CD4-positive, alpha-beta T cell treated with Interleukin-6 at 100 ng/mL for 8 hours (primary cell): ENCODE results near the gene DNAJC5.

Source experiments
- DNase-seq: peaks from one replicate; pipeline ENCODE4 v3.0.0-alpha.2; 2020; ENCODE audit warnings: mixed read lengths, low spot score

The DNAJC5 gene

DNA sequence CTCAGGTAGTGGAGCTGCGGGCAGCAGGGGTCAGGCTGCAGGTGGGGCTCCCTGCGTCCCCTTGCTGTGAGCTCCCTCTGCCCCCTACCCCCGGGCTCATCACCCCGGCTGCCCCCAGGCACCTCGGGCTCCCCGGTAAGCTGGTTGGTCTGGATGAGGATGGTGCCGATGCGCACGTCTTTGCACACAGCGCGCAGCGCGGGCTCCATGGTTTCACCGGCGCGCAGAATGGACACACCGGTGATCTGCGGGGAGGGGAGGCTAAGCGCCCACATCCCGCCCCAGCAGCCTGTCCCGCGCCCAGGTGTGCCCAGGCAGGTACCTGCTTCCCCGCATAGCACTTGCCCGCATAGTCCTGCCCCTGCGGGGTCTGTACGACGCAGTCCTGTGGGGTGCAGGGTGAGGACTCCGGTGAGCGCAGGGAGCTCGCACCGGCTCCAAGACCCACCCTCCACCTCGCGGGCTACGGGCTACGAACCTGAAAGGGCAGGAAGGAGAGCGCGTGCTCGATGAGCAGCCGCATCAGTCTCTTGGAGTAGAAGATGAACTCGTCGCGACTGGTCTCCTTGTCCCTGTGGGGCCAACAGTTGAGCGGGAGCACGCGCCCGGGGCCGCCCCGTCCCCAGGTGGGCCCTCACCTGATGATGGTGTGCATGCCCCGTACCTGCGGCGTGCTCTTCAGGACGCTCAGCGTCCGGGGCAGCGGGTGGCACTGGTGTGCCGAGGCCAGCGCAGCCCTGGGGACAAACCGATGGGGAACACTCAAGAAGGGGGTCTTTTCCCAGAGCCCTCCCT is 45.7 kb downstream of the DNAJC5 start:
- no peak for DNase-seq

DNA sequence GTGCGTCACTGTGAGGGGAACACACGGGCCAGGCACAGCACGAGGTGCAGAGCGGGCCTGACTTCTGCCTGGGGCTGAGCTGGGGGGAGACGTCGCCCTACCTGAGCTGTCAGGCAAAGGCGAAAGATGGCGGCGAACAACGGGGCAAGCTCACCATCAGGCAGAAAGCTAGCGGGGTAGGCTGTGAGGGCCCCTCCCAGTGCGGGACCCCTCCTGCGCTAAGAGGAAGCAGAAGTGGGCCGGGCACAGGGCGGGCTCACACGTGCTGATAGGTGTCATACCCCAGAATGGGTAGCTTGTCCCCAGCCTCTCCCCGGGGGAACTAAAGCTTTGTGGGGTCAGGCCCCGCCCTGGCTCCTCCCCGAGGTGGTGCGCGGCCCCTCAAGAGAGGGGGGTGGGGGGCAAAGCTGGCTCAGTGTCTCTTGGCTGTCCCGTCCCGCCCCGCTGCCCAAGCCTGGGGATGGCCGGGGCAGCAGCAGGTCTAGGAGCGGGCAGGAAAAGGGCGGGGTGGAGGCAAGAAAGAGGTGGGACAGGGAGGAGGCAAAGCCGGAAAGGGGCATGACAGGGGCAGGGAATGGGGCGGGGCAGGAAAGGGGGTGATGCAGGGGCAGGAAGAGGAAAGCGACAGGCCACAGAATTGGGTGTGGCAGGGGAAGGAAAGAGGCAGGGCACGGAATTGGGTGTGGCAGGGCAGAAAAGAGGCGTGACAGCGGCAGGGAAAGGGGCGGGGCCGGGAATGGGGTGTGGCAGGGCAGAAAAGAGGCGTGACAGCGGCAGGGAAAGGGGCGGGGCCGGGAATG is 46.6 kb downstream of the DNAJC5 start:
- peak; percentile 93 for DNase-seq

DNA sequence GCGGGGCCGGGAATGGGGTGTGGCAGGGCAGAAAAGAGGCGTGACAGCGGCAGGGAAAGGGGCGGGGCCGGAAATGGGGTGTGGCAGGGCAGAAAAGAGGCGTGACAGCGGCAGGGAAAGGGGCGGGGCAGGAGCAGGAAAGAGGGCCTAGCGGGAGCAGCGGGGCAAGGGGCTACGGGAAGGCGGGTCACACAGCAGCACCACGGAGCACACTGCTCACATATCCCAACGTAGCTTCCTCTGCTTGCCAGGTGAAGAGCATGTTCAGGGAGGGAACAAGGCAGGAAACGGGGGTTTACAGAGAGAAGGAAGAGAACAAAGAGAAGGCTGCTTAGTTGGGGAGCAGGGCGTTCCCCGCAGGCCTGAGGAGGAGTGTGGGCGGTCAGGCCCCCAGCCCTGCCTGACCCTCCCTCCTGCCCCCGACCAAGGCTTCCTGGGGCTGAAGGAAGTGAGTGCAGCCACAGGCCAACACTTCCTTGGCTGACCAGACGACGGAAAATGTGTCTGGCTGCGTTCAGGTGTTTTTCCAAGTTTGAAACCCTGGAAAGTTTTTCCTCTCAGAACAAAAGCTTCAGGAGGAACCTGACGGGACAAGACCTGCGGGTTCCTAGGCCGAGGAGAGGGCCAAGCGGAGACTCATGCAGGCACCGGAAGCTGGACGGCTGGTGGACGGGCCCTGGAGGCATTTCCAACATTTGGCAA is 47.5 kb downstream of the DNAJC5 start:
- DNase-seq, result peak; percentile 55

DNA sequence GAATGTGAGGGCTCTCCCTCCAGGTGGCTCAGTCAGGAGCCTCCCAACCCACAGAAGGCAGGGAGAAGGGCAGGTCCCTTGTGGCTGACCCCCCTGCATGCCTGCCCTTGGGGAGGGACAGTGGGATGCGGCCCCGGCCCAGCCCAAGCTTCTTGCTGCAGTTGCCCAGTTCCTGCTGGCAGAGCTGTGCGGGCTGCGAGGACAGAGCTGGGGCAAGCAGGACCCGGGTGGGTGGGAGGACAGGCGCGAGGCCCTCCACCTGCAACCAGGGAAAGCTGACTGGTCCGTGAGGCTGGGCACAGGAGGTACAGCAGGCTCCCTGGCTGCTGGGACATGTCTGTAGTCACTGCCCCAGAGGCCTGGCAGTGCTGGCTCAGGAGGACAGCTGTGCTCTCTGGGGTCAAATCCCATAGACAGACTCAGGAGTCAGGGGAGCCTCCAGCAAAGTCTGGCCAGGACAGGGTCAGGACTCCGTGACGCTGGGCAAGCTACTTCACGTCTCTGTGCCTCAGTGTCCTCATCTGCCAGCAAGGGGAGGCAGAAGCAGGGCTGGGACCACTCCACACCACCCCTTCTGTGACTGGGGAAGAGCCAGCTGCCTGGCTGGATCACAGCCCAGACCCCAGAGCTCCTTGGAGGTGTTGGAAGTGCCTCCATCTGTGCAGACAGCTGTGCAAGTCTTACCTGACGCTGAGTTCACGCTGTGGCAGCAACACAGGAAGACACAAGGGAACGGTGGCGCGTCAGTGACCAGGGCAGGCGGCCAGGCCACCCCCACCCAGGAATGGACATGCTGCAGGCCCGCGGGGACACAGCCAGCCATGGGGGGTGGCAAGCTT is 48.3 kb downstream of the DNAJC5 start:
- no peak for DNase-seq

DNA sequence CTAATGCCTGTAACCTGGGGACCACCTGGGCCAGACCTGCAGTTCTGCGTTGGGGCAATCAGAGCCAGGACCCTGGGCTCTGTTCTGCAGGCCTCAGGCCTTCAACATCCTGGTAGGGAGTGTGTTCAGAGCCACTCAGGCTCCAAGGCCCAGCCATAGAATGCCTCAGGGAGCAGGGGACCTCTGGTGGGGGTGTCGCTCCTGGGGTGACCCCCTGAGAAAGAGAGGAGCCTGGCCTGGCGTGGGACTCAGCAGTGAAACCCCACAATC is 48.8 kb downstream of the DNAJC5 start:
- no peak for DNase-seq

DNA sequence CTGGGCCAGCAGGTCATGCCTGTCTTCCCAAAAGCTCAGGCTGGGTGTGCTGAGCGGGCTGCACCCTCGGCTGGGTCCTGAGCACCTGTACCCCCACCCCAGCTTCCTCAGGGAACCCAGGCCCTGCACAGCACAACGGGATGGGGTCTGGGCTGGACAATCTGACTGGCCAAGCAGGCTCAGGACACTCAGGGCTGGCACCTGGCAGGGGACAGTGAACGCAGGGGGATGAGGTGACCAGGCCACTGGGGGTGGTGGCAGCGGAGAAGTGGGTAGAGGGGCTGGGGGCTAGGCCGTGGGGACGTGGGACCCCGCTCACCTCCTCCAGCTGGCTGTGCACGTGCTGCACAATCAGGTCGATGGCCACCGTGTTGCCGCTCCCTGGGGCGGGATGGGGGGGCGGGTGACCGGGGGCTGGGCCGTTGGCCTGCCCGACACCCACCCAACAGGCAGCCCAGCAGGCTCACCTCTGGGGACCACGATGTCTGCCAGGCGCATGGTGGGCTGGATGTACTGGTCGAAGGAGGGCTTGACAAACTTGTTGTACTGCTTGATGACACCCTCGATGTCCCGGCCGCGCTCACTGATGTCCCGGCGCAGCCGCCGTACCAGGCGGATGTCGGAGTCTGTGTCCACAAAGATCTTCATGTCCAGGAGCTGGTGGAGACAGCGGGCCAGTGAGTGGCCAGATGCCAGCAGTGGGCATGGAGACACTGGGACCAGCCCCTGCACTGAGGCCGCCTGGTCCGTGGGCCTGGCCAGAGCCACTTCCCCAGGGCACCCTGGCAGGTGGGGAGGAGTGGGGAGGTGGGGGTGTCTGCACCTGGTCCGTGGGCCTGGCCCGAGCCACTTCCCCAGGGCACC is 49.4 kb downstream of the DNAJC5 start:
- no peak for DNase-seq

DNA sequence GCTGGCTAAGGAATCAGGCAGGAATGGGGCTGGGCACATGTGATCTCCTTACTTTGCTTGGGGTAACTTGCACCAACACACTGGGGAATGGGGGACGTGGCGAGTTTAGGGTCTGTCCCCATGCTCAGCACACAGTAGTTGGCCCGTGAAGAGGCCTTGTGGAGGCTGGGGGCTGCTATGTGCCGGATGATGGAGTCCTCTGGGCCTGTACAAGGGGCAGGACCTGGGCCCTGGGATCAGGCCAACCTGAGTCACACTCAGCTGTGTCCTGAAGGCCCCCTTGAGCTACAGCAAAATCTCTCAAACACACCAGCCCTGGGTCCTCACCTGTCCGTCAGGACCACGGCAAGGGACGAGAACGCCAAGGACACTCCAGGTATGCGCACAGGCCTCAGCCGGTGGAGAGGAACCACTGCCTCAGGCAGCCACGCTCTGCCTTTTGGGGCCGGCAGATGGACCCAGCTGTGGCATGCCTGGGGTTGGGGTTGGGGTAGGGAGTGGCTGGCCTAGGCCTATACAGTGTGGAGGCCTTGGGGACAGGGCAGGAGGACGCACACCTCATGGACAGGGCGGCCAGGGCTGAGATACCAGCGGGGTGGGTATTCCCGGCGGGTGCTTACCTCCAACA is 50.2 kb downstream of the DNAJC5 start:
- DNase-seq, result no peak

DNA sequence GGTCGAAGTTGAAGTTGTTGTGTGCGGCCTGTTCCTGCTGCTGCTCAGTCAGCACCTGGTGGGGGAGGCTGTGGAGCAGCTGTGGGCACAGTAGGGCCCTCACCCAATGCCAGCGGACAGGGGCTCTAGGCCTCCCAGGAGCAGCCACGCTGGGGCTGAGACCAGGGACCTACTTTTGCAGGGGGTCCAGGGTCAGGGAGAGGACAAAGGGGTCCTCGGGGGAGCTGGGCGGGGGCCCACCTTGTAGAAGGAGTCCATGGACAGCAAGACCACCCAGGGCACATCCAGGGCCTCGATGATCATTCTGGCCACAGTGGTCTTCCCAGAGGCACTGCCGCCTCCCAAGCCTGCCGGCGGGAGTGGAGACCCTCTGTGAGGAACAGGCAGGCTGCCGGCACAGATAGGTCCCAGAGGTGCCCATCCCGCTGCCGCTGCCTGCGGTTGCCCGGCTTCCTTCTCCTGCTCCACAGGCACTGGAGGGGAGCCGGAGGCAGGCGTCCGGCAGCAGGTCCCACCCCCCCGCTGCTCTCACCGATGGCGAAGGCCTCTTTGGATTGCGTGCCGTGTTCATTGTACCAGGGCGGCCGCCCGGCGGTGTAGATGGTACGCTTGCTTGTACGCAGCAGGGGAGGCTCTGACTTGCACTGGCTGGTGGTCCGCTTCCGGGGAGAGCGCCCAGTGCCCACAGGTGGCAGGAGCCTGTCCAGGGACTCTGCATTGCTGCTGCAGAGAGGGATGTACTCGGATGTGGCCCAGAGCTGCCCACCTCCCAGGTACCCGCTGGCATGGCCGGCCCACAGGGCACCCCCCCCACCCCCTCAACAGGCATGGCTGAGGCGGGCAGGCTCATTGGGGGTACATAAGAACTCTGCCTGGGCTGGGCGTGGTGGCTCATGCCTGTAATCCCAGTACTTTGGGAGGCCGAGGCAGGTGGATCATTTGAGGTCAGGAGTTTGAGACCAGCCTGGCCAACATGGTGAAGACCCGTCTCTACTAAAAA is 51.3 kb downstream of the DNAJC5 start:
- DNase-seq, result no peak

DNA sequence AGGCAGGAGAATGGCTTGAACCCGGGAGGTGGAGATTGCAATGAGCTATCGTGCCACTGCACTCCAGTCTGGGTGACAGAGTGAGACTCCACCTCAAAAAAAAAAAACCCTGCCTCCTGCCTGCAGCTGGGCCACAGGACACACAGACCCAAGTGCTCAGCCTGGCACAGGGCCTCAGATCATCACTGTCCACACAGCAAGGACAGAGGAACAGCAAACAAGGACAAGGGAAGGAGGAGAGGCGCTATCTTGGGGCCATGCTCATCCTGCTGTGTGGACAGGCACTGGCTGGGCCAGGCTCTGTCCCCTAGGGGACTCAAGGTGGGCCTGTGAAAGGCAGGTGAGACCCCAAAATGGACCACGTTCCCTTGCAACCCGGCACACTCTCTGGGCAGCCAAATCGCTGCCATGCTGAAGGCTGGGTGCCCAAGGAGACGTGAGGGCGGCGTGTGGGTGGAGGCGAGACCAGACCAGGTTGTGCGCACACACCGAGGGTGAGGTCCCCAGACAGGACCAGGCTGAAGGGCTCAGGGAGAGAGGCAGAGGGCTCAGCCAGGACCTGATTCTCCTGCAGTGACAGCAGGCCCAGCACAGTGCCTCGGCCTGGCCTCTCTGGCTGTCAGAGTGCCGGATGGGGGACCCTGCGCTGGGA is 52.2 kb downstream of the DNAJC5 start:
- no peak for DNase-seq

DNA sequence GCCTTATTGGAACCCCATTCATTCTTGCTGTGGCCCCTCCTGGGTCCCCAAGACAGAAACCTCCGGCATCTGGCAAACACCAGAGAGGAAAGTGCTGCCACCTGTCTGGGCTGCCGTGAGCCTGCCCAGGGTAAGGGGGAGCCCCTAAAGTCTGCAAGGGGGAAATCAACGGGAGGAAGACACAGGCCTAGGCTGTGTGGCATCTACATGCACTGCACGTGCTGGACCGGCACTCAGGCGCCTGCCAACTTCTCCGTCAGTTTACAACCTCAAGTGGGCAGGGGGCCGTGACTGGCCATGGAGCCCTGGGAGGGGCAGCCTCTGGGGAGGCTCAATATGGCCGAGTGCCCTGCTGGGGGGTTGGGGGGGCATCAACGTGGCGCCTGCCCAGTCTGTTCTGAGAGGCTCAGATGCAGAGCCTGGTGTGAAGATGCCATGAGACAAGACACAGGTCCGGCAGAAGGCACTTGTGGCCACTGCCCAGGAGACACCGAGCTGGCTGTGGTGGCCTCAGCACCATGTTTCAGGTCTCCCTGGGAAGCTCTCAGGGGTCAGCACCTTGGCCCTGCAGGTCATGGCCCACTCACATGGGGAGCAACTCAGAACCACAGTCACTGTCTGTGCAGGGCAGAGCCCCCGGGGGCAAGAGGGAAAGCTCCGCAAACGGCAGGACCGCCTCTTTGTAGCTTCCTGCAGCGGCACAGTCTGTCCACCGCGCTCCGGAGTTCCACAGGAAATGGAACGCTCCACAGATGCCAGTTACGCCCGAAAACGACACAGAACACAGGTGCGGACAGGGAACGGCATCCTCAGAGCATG is 52.9 kb downstream of the DNAJC5 start:
- peak; percentile 27 for DNase-seq

DNA sequence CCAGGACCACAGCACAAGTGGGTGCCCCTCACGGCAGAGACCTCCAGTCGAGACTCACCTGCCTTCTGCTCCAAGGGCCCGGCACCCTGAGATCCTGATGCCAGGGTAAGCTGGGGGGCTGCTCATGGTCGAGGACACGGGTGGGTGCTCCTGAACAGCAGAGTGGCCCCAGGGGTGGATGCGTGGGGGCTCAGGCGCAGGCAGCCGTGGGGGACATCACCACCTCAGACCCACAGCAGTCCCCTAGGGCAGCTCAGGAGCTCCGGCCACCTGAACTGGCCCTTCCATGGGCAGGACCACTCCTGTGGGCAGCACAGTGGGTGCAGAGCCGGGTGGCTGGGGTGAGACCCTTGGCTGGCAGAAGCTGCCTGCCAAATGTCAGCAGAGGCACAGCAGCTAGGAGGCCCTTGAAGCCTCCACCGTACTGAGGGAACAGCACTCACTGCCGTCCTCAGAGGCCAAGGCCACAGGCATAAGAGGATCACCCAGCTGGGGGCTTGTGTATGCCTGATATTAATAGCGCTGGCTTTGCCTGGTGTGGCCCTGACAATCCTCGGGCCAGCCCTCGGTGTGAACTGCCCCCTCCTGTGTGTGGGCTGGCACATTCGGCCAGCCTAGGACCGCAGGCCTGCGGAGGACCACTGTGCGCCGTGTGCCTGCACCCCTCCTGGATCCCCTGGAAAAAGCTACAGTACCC is 55.9 kb downstream of the DNAJC5 start:
- DNase-seq, result no peak

DNA sequence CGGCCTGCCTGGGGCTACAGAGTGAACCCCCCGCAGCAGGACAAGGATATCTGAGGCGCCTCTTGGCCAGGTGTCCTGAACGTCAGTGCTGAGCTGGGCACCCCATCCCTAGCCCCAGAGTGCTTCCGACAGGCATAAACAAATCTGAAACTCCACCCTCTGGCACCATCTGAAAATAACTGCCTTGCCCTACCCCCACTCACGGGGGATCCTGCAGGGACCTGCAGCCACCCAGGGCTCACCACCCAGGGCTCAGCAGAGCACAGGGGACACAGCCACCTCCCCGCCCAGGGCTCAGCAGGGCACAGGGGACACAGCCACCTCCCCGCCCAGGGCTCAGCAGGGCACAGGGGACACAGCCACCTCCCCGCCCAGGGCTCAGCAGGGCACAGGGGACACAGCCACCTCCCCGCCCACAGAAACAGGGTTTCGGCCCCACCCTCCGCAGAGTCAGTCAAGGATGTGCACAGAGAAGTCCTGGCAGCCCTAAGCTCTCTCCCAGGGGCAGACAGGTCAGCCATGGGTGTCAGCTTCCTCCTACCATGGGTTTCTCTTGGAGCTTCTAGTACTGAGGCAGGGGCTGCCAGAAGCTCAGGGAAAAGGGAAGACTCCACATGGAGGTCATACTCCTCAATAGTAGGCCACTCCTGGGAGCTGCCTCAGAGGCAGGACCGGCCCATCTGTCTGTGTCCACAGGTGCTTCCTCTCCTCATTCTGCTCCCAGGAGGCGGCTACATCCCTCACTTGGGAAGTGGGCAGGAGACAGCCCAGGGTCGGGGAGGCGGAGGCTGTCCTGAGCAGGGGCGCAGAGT is 56.7 kb downstream of the DNAJC5 start:
- no peak for DNase-seq

DNA sequence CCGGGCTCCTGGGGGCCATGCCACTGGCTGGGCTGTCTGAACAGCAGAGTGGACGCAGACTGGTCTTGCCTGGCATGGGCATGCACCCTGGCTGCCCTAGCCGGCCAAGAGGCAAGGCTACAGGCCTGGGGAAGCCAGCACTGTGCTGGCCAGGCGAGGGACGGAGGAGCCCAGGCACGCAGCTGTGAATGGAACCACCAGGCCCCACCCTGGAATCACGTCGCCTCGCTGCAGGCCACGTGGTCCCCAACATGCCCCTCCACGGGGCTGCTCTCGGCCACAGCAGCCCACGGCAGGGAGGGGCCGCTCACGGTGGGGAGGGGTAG is 57.2 kb downstream of the DNAJC5 start:
- no peak for DNase-seq

DNA sequence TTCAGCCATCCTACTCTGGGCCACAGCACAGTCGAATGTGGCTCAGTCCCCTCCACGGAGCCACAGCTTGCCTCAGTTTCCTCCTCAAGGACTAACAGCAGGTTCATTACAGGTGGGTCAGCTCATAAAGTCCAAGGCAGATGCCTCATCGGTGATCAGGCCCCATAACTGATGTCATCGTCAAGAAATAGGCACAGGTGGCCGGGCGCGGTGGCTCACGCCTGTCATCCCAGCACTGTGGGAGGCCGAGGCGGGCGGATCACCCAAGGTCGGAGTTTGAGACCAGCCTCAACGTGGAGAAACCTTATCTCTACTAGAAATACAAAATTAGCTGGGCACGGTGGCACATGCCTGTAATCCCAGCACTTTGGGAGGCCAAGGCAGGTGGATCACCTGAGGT is 57.8 kb downstream of the DNAJC5 start:
- DNase-seq, result no peak

DNA sequence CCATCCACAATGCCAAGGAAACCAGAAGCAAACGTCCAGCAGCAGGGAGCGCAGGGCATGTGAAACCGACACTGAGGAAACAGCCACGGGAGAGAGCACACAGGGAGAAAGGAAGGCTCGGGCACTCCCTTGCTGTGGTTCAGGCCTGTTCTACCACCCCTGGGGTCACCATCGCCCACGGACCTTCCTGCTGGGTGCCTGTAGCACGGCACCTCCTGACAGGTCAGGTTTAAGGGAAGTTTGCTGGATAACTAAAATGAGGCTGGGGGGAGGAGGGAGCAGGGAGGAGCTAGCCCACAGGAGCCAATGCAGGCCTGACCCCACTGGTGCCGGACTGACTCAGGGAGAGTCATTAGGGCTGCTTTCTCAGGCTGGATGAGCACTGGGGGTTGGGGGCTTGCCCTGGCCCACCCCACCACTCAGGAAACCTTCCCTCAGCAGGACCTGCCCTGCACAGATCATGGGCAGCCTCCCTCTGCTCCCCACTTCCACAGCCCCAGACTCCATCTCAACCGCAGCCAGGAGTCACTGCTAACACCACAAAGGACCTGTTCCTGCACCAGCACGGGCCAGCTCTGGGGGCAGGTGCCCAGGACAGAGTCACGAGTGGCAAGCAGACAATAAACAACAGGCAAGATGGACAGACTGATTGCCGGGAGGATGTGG is 59.0 kb downstream of the DNAJC5 start:
- no peak for DNase-seq

DNA sequence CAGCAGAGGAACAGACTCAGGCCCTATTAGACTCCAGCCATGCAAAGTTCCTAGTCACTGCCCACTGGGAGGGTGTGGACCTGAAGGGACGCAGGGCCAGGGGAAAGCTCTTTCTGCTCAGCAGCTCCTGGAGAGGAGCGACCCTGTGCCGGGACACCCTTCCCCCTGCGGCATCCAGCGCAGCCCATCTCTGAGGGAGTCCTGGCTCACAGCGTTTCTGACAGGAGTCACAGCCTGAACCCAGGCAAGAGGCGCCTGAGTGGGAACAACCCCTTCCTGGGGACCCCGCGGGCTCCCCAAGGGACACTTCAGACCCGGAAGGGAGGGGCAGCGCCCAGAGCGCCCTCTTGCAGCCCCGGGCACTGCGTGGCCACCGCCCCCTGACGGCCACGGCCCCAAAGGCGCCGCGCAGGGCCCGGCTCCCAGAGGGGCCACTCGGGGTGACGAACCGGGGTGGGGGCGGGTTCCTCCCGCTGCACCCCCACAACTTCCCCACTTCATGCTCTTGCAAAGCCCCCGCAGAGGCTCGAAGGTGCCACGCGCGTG is 60.4 kb downstream of the DNAJC5 start:
- DNase-seq, result peak; percentile 36
